GM12873 (cell line): ENCODE measurements around the gene ZNF611.

Source experiments
- TF ChIP-seq, protein P1 (sequence below): IDR thresholded peaks from 2 replicates; pipeline ENCODE4 v1.5.1; 2012; ENCODE audit warnings: low read depth, mild to moderate bottlenecking, moderate library complexity, low read length, control low read depth; ENCODE audit not compliant: insufficient read depth; ENCODE audit errors: missing control alignments

Gene ZNF611

DNA sequence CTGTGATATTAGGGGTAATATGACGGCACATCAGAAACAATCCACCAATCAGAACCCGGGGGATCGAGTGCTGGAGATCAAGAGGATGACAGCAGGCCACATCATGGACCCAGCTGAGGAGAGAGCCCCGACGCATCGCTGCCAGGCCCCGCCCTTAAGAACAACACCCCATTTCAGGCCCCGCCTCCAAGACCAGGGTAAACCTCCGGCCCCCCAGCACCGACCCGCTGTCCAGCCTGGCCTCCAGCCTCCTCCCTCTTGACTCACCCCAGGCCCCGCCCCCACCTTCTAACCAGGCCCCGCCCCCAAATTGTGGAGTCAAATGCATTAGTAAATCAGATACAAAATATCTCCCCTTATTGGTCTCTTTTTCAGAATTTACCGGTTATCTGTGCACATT is 4.7 kb upstream of the ZNF611 start:
- TF ChIP-seq, protein P1, sequence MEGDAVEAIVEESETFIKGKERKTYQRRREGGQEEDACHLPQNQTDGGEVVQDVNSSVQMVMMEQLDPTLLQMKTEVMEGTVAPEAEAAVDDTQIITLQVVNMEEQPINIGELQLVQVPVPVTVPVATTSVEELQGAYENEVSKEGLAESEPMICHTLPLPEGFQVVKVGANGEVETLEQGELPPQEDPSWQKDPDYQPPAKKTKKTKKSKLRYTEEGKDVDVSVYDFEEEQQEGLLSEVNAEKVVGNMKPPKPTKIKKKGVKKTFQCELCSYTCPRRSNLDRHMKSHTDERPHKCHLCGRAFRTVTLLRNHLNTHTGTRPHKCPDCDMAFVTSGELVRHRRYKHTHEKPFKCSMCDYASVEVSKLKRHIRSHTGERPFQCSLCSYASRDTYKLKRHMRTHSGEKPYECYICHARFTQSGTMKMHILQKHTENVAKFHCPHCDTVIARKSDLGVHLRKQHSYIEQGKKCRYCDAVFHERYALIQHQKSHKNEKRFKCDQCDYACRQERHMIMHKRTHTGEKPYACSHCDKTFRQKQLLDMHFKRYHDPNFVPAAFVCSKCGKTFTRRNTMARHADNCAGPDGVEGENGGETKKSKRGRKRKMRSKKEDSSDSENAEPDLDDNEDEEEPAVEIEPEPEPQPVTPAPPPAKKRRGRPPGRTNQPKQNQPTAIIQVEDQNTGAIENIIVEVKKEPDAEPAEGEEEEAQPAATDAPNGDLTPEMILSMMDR: no peak

DNA sequence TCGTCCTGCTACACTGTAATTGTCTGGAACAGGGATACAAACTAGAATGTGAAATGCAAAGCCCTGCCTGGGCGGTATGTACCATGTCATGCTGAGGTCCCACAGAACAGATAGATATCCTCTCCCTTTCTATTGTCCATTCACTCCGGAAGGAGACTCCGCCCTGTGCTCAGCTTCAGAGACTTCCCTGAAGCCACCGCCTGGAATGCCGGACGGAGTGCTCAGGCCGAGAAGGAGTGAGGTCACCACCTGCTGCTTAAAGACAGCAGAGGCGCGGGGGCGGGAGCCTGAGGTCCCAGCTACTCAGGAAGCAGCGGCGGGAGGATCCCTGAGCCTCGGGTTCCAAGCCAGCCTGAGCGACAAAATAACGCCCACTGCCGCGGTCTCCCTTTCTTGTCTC is 890 bp upstream of the ZNF611 start:
- TF ChIP-seq, protein P1: no peak

DNA sequence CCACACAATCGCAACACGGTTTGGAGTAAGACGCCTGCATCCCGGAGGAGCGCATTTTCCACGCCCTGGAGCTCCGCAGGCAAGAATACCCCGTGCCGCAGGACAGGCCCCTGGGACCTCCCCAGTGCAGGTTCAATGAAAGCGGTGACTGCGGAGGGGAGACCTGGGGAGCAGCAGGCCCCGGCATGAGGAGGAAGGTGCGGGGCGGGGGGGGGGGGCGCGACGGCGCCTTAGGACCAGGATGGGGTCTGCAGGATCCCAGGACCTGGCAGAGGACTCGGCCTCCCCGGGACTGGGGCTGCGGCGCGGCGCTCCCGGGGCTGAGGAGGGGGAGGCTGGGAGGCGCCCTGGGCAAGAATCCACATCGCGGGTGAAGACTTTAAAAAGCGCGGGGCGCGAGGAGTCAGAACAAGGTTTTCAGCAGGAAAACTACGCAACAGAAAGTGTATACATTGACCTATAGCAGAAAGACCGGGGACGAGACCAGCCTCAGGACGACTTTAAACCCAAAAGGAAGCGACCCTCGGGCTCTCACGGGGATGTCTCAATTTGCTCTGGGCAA is 432 bp downstream of the ZNF611 start:
- TF ChIP-seq, protein P1: no peak

DNA sequence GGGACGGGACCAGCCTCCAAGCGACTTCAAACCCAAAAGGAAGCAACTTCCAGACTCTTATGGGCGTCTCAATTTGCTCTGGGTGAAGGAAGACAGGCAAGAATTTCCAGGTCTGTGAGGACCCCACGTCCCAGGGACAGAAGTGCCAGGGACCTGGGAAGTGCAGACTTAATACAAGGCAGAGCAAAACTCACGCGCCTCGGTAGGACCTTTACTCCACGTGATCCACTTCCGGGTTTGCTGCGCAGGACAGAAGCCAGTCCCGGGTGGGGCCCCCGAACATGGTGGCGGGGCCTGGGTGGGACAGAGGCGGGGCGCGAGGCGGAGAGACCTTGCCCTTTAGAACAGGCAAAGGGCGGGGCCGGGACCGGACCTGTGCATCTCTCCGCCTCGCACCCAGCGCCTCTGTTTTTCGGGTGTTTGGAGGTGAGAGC is 9.3 kb downstream of the ZNF611 start:
- TF ChIP-seq, protein P1: no peak

DNA sequence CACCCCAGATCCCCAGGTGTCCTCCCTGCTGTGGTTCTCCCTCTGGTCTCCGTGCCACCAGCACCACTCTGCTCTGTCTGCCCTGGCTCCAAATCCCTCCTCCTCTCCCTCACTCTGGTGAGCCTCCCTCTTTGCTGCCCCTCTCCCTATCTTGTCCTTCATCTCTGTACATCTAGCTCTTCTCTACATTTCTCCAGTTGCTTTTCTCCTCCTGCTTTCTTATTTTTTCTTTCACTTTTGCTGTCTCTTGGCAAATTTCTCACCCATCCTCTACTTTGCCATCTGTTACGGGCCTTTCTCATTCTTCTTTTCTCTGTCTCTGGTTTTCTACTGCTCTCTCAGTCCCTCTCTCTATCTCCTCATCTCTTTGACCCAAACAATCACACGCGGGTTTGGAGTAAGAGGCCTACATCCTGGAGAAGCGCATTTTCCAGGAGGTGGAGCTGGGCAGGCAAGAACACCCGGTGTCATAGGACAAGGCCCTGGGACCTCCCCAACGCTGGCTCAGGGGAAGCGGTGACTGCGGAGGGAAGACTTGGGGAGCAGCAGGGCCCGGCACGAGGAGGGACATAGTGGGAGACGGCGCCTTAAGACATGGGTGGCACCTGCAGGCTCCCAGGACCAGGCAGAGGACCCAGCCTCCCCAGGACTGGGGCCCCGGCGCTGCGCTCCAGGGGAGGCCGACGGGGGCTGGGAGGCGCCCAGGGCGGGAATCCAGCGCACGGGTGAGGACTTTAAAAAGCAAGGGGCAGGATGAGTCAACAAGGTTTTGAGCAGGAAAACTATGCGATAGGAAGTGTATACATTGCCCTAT is 9.9 kb downstream of the ZNF611 start:
- TF ChIP-seq, protein P1: no peak

DNA sequence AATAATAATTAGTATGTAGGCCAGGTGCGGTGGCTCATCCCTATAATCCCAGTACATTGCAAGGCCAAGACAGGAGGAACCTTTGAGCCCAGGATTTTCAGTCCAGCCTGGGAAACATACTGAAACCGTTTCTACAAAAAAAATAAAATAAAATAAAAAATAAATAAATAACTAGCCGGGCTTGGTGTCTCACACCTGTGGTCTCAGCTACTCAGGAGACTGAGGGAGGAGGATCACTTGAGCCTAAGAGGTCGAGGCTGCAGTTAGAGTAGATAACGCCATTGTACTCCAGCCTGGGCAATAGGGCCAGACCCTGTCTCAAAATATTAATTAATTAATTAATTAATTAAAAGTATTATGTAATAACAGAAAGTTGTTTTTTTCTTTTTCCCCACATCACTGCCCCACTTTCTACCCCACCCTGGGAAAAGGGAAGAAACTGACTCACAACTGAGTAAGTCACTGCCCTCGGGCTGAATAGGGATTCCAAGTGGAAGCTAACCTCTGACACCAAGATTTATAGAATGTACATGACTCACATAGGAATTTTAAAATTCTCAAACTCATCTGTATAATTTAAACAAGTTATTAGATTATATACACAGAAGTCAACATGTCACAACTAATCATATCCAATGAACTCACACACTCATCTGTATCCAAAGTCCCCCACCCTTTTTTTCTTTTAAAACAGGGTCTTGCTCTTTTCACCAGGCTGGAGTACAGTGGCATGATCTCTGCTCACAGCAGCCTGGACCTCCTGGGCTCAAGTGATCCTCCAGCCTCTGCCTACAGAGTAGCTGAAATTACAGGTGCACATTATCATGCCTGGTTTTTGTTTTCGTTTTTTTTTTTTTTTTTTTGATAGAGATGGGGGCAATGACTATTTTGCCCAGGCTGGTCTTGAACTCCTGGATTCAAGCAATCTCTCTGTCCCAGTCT is 12.5 kb downstream of the ZNF611 start:
- TF ChIP-seq, protein P1: no peak

DNA sequence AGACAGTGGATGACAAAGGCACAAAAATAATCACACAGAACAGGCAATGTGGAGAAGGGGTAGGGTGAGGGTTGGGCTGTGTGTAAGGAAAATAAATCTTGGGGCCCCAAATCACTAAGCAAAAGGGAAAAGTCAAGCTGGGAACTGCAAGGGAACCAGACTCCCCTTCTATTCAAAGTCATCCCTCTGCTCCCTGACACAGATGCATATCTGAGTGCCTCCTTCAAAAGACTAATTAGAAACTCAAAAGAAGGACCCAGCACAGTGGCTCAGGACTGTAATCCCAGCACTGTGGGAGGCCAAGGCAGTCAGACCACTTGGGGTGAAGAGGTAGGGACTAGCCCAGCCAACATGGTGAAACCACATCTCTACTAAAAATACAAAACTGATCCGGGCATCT is 18.3 kb downstream of the ZNF611 start:
- TF ChIP-seq, protein P1: no peak
